ENCODE measurements around the gene PKP2.
"Not testable (repeated sequence)": the region's sequence is repeated elsewhere in the genome, so short reads cannot be mapped to it uniquely, and the experiment has no call there.

Gene PKP2

DNA sequence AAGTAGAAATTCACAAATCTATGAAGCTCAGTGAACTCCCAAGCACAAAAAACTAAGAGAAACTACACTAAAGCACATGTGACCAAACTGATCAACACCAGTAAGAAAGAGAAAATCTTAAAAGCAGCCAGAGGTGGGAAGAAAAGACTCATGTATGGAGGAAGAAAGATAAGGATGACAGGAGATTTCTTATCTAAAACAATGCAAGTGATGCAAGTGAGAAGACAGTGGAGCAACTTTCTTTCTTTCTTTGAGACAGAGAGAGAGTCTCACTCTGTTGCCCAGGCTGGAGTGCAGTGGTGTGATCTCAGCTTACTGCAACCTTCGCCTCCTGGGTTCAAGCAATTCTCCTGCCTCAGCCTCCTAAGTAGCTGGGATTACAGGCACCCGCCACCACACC, 34.9 kb downstream of the PKP2 start:
- not testable (repeated sequence) for DNase-seq (ENCODE audit: low spot score)

DNA sequence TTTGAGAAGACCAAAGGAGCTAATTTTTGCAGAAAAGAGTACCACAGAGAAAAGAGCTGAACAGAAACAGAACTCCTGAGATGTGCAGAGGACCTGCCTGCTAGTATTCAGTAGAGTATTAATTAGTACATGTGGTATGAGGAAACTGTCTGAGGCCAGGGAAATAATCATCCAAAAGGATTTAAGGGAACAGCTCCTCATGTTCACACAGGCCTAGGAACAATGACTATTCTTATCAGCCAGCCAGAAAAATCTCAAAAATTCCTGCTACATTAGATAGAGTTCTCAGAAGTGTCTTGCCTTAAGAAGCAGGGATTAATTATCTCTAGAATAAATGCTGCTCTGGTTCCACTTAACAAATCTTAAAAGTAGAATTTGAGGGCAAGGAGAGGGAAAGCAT, 36.4 kb downstream of the PKP2 start:
- no peak for DNase-seq (ENCODE audit: low spot score)

- DNase-seq (ENCODE audit: low spot score): no peak
These were observed 37.2 kb downstream of the PKP2 start for GRCh38 chr12:32859389-32859788.

DNA sequence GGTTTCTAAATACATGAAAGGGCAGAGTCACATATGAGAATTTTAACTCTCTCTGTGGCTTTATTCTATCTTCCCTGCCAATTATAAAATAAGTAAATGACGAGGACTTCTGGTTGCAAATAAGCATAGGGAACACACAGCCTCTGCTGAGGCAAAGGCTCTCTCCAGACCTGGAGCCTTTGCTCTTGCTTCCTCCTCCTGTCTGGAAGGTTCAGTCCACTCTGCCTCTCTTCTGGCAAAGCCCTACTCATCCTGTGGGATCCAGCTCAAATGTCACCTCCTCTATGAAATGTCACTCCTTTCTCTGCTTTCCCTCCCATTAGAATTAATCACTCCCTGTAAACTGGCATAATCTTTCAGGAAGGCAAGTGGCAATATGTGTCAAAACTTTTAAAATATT, 41.9 kb downstream of the PKP2 start:
- no peak for DNase-seq (ENCODE audit: low spot score)

GRCh38 chr12:32854097-32854496, 42.5 kb downstream of the PKP2 start:
- DNase-seq (ENCODE audit: low spot score): no peak

DNA sequence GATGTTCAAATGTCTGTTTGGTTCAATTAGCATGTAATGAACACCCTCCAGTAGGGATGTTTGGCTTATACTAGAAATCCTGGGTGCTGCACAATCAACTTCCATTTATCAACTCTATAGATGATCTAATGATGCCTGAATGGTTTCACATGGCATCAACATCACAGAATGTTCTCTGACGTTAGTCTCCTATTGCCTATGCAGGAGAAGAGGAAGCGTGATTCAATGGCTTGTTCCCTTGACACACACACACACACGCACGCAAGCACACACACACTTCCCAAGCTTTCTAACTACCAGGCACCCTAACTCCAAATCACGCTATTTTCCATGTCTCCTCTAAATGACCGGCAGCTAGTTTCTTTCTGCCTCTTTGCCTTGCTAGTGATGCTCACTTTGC, 49.3 kb downstream of the PKP2 start:
- no peak for DNase-seq (ENCODE audit: low spot score)

DNA sequence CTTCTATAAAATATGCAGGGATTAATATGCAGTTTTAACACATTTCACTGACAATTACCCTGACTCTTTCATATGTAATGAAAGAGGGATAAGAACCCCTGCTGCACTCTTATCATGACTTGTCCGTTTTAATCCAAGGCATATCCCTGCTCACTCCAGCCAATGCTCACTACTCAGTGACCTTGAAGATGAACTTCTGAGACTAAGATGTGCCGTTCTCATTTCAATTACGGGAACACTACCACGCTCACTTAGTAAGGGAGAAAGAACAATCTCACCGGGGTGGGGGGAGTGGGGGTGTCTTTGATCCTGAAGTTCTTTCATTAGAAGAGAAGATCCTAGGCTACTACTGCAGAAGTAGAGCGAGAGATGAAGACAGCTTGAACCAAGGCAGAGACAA, 50.5 kb downstream of the PKP2 start:
- DNase-seq (ENCODE audit: low spot score): no peak

DNA sequence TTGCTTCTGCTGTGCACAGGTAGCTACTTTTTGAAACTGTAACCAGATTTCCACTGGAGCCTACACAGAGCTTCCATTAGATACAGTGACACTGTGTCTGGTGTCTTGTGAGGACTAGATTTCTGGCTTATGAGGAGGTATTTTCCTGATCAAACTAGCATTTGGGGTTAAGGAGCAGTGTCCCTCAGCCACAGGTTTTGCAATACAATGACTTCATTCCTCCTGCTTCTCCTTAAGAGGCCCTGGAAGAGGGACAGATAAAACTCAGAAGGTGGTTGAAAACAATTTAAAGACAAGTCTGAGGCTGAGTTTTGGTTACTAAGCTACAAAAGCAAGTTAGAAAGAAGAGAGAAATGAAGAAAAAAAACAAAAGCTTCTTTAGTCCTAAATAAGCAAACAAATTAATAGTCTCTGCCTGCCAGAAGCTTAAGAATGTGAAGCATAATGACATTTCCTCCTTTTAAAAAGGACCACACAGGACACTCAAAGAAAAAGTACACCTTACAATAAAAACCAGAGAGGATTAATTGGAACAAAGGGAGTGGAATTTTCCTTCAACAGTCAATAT, 53.0 kb downstream of the PKP2 start:
- no peak for DNase-seq (ENCODE audit: low spot score)

GRCh38 chr12:32841061-32841460, 55.5 kb downstream of the PKP2 start:
- no peak for DNase-seq (ENCODE audit: low spot score)

- DNase-seq (ENCODE audit: low spot score): no peak
These were observed 56.7 kb downstream of the PKP2 start for GRCh38 chr12:32839828-32840227.

DNA sequence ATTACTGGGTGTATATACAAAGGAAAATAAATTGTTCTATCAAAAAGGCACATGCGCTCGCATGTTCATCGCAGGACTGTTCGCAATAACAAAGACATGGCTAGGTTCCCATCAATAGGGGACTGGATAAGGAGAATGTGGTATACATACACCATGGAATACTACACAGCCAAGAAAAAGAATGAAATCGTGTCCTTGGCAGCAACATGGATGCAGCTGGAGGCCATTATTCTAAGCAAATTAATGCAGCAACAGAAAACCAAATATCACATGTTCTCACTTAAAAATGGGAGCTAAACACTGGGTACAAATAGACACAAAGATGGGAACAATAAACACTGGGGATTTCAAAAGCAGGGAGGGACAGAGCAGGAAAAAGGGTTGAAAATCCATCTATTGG, 58.6 kb downstream of the PKP2 start:
- no peak for DNase-seq (ENCODE audit: low spot score)

- DNase-seq (ENCODE audit: low spot score): no peak
These were observed 59.9 kb downstream of the PKP2 start for GRCh38 chr12:32836710-32837109.

DNA sequence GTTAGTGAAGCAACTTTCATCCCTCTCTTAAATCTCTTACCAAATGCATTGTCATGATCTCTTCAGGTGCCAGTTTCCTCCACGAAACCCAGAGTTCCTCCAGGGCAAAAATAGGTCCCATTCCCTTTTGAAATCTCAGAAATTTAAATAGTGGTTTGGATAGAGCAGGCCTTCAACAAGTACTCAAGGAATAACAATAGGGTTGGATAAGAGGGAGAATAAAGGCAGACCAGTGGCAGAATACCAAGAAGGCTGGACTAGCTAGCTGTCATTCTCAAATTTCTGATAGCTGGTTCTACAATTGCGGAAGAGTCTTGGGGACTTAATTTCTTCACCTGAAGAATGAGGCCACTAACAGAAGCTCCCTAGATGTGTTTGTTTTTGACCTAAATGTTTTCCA, 62.5 kb downstream of the PKP2 start:
- no peak for DNase-seq (ENCODE audit: low spot score)

DNA sequence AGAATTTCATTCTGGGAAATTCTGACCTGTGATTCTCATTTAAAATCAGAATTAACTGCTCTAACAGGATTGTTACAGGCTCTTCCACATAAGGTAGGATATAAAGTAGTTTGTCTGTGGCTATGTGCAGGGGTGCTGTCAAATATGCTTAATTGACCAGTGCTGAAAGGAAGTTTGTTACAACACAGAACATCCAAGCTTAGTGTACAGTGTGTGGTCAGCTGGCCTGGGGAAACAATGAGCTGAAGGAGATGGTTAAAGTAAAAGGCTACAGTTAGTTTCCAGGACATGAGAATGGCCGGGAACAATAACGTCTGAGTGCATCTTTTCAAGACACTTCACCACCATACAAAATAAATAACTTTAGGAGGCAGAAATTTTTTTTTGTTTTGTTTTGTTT, 68.0 kb downstream of the PKP2 start:
- DNase-seq (ENCODE audit: low spot score): no peak

GRCh38 chr12:32828120-32828519, 68.5 kb downstream of the PKP2 start:
- no peak for DNase-seq (ENCODE audit: low spot score)

DNA sequence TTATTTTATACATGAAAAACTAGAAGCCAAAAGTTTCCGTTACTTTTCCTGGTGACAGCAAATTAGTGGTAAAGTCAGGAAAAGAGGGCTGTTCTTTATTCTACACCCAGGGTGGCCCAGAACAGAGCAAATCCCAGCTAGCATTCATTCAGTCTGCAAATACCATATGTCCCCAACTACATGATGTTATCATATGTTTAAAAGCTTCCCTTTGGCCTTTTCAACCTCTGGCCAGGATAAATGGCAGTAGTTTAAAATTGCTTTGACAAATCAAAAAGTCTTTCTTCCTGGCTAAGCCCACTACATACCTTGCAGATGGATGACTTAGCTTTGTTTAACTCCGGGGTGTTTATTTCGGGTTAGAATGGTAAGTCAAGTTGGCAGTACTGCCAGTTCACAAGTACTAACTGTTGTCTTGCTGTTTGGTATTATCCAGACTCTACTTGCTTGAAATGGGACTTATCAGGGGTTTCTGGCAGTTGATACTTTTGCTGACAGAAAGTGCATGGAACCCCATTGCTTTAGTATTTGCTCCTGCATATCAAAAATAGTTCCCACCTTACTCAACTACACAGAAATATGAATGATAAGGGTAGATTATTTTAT, 69.7 kb downstream of the PKP2 start:
- no peak for DNase-seq (ENCODE audit: low spot score)

- no peak for DNase-seq (ENCODE audit: low spot score)
These were observed 72.0 kb downstream of the PKP2 start for GRCh38 chr12:32824596-32824995.

DNA sequence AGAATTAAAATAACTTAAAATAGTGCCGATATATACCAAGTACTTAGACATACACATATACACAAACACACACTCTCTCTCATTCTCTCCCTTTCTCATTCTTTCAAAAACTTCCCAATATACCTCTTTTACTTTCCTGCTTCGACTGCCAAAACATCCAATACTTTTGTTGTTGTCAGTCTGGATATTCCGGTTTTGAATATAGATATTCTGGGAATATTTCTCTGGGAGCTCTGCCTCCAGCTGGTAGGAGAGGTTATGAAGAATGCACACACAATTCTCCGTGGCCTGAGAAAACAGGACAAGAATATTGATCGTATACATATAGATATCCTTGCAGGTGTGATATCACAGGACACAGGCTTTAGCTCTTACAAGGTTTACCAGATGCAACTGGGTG, 74.2 kb downstream of the PKP2 start:
- no peak for DNase-seq (ENCODE audit: low spot score)

- no peak for DNase-seq (ENCODE audit: low spot score)
These were observed 74.9 kb downstream of the PKP2 start for GRCh38 chr12:32821710-32822109.

- DNase-seq (ENCODE audit: low spot score): no peak
These were observed 75.3 kb downstream of the PKP2 start for GRCh38 chr12:32821293-32821692.

GRCh38 chr12:32820376-32820931, 76.1 kb downstream of the PKP2 start:
- DNase-seq (ENCODE audit: low spot score): no peak

- DNase-seq (ENCODE audit: low spot score): no peak
These were observed 77.2 kb downstream of the PKP2 start for GRCh38 chr12:32819424-32819823.

DNA sequence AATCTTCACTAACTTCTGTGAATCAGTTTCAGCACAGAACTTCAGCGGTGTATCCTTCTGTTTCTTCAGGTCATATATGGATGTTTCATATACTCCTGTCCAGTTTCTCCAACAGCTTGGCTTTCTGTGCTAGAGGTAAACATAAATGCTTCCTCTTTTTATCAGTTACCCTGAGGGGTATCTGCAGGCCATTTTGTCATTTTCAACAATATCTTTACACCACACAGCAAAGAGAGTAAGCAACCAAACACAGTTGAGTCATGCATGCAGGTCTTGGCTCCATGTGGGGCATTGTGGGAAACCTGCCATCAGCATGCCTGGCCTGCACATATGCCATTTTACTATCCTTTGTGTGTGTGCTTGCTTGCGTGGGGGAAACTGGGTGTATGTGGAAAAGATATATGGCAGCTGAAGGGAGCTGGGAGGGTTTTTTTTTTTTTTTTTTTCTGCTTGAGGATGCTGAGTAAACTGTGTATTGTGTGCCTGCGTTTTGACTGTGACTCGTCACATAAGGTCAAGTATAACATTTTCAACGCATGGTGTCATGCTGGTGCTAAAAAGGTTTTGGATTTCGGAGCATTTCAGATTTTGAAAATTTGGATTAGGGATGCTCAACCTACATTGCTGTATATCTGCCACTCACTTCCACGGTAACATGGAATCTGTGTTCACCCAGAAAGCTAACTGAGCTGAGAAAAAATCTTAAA, 84.7 kb downstream of the PKP2 start:
- no peak for DNase-seq (ENCODE audit: low spot score)

- no peak for DNase-seq (ENCODE audit: low spot score)
These were observed 86.7 kb downstream of the PKP2 start for GRCh38 chr12:32809846-32810245.

All from AG20443 (cell line).